GM18870 (cell line): ENCODE measurements around the gene PCNX3.

Experiments
- ATAC-seq: cut with Tn5 transposase; IDR thresholded peaks from one replicate; pipeline ENCODE4 v1.9.1; 2021; ENCODE audit warnings: moderate library complexity; ENCODE audit not compliant: unreplicated experiment

The PCNX3 gene

GRCh38 chr11:65618763-65619162 lies 3.2 kb downstream of the PCNX3 start:
- ATAC-seq: no peak

GRCh38 chr11:65619281-65619928 lies 3.8 kb downstream of the PCNX3 start:
- no peak for ATAC-seq

- no peak for ATAC-seq
Observed at GRCh38 chr11:65620666-65621065, 5.1 kb downstream of the PCNX3 start.

GRCh38 chr11:65621460-65621859 lies 5.9 kb downstream of the PCNX3 start:
- ATAC-seq: no peak

- no peak for ATAC-seq
Observed at GRCh38 chr11:65622011-65622410, 6.4 kb downstream of the PCNX3 start.

- ATAC-seq: no peak
Observed at GRCh38 chr11:65623177-65623576, 7.6 kb downstream of the PCNX3 start.

- ATAC-seq: no peak
Observed at GRCh38 chr11:65623852-65624616, 8.5 kb downstream of the PCNX3 start.

- no peak for ATAC-seq
Observed at GRCh38 chr11:65624931-65625627, 9.5 kb downstream of the PCNX3 start.

- ATAC-seq: no peak
Observed at GRCh38 chr11:65625628-65626342, 10.2 kb downstream of the PCNX3 start.

- ATAC-seq: no peak
Observed at GRCh38 chr11:65627202-65627601, 11.6 kb downstream of the PCNX3 start.

- ATAC-seq: no peak
Observed at GRCh38 chr11:65629579-65629978, 14.0 kb downstream of the PCNX3 start.

- ATAC-seq: no peak
Observed at GRCh38 chr11:65630215-65630614, 14.6 kb downstream of the PCNX3 start.

- ATAC-seq: no peak
Observed at GRCh38 chr11:65633390-65634108, 18.0 kb downstream of the PCNX3 start.

GRCh38 chr11:65634109-65634436 lies 18.5 kb downstream of the PCNX3 start:
- ATAC-seq: no peak

- no peak for ATAC-seq
Observed at GRCh38 chr11:65634440-65634839, 18.9 kb downstream of the PCNX3 start.

- ATAC-seq: no peak
Observed at GRCh38 chr11:65634905-65635731, 19.5 kb downstream of the PCNX3 start.

- no peak for ATAC-seq
Observed at GRCh38 chr11:65636108-65637031, 20.8 kb downstream of the PCNX3 start.

GRCh38 chr11:65637032-65637557 lies 21.5 kb downstream of the PCNX3 start:
- no peak for ATAC-seq
